Measurements from ENCODE around the gene NFS1.

DNA sequence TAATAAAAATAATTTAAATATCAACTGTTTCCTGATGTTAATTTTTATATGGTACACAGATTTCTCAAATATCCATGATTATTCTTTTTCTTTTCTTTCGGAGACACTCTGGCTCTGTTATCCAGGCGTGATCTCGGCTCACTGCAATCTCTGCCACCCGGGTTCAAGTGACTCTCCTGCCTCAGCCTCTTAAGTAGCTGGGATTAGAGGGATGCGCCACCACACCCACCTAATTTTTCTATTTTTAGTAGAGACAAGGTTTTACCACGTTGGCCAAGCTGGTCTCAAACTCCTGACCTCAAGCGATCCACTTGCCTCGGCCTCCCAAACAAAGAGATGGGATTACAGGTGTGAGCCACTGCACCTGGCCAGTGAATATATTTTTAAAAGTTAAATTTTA is 20.6 kb upstream of the NFS1 start:
- TF ChIP-seq CTCF (IDR thresholded peaks at IDR 0.05) = no peak
- no peak for TF ChIP-seq POLR2A (IDR thresholded peaks at IDR 0.05)
